K562 (cell line): ENCODE data around the gene NAALAD2. TPM values are rescaled to one million over a fixed set of nuclear protein-coding genes. Genes with fewer than 3 reads are reported as not detected.
A peak's percentile ranks its signal among the peaks of the same experiment; 100 is the strongest.

Experiments used
- ATAC-seq: fragments of 200-7000 bp; cut with Tn5 transposase; 3 replicates; pipeline ENCODE4 v1.9.1; 2020; ENCODE audit warnings: moderate library complexity
- BruUV-seq: library from RNA; stranded (reverse); fragments of 400-500 nt; replicated peaks from 2 replicates; lab custom pipeline; 2021; lab: Mats Ljungman, UMichigan
- CTCF ChIA-PET: fragments of 300-600 bp; formaldehyde crosslinking; extraction: SDS; loops from one replicate; lab custom pipeline; 2021; ENCODE audit warnings: low intra/inter-chr PET ratio; lab: Yijun Ruan, JAX
- POLR2A ChIA-PET: fragments of 300-600, 350-650 bp; sonication (Branson Sonifier 250); formaldehyde crosslinking; extraction: SDS; loops from one replicate; lab custom pipeline; 2021; ENCODE audit warnings: antibody characterized with exemption, inconsistent platforms; lab: Yijun Ruan, JAX
- DNase-seq, 4 experiments: peaks; one replicate each; pipeline versions ENCODE4 v3.0.0 to v3.0.0-alpha.2; 2011 to 2018; ENCODE audit warnings: low spot score in 3 of 4, mixed read lengths in 3 of 4; ENCODE audit errors: extremely low read depth in 1 of 4
- FAIRE-seq: peaks from 2 replicates; lab custom pipeline; 2011; peaks lifted over from hg19 to GRCh38; lab: Jason Lieb, UNC
- H2AFZ ChIP-seq: 2 replicates; pipeline ENCODE4 v1.6.0; 2011; ENCODE audit warnings: low read depth, low read length, control low read depth, inconsistent platforms
- H3K27ac ChIP-seq: fragments of 200-600 bp; 3 replicates; pipeline ENCODE4 v1.8.0; 2011; ENCODE audit warnings: low read depth, mild to moderate bottlenecking, control low read depth, inconsistent platforms, low read length, moderate library complexity, mixed read lengths; ENCODE audit errors: extremely low read depth
- H3K27me3 ChIP-seq, 2 experiments: fragments of 300-600 bp in 1 of 2; 2 replicates in 1 of 2; 3 replicates in 1 of 2; pipeline versions ENCODE4 v1.6.0 to v1.8.0; 2011; ENCODE audit warnings: inconsistent platforms in 2 of 2, low read length in 2 of 2, mild to moderate bottlenecking in 1 of 2, mixed read lengths in 1 of 2, moderate library complexity in 1 of 2; ENCODE audit not compliant: control insufficient read depth in 2 of 2, insufficient read depth in 2 of 2
- H3K36me3 ChIP-seq: fragments of 300-600 bp; 3 replicates; pipeline ENCODE4 v1.8.0; 2011; ENCODE audit warnings: mild to moderate bottlenecking, low read length, inconsistent platforms; ENCODE audit not compliant: control insufficient read depth, insufficient read depth
- H3K4me1 ChIP-seq, 2 experiments: fragments of 200-600 bp in 1 of 2; replicated peaks in 1 of 2; 2 replicates in 1 of 2; 3 replicates in 1 of 2; pipeline versions ENCODE4 v1.5.1 to v1.8.0; 2011; ENCODE audit warnings: inconsistent platforms in 2 of 2, low read length in 2 of 2, mild to moderate bottlenecking in 1 of 2, mixed read lengths in 1 of 2, moderate library complexity in 1 of 2; ENCODE audit not compliant: control insufficient read depth in 2 of 2, insufficient read depth in 2 of 2
- H3K4me2 ChIP-seq: 2 replicates; pipeline ENCODE4 v1.6.1; 2011; ENCODE audit warnings: low read length, control low read depth, inconsistent platforms, mixed read lengths; ENCODE audit not compliant: insufficient read depth
- H3K4me3 ChIP-seq: fragments of 200-600 bp; sonication (generic), shearing (Covaris generic); 2 replicates; pipeline ENCODE4 v1.5.1; 2016; ENCODE audit warnings: control low read depth, inconsistent platforms
- H3K79me2 ChIP-seq: fragments of 200-600 bp; 3 replicates; pipeline ENCODE4 v1.8.0; 2011; ENCODE audit warnings: low read length, inconsistent platforms; ENCODE audit not compliant: control insufficient read depth, insufficient read depth
- H3K9ac ChIP-seq, 2 experiments: 2 replicates each; pipeline versions ENCODE4 v1.6.0 to v1.6.1; 2011; ENCODE audit warnings: low read depth in 2 of 2, low read length in 2 of 2, control low read depth in 1 of 2, inconsistent platforms in 1 of 2, mild to moderate bottlenecking in 1 of 2, mixed read lengths in 1 of 2; ENCODE audit not compliant: insufficient read depth in 1 of 2
- H3K9me1 ChIP-seq: one replicate; pipeline ENCODE4 v1.6.0; 2011; ENCODE audit warnings: inconsistent platforms, mild to moderate bottlenecking, low read length, moderate library complexity; ENCODE audit not compliant: control insufficient read depth, insufficient read depth
- H3K9me3 ChIP-seq: replicated peaks from 2 replicates; pipeline ENCODE4 v1.5.1; 2011; ENCODE audit warnings: low read depth, low read length, inconsistent platforms; ENCODE audit not compliant: control insufficient read depth, insufficient read depth
- H4K20me1 ChIP-seq: replicated peaks from 2 replicates; pipeline ENCODE4 v1.6.1; 2011; ENCODE audit warnings: low read length, inconsistent platforms, mixed read lengths; ENCODE audit not compliant: control insufficient read depth, insufficient read depth
- BACH1 ChIP-seq: fragments of 200-800 bp; sonication (Bioruptor generic); IDR thresholded peaks from 2 replicates; pipeline ENCODE4 v1.6.1; 2016; ENCODE audit warnings: missing genetic modification characterization, missing compliant biosample characterization
- CHCHD3 ChIP-seq: fragments of 250-450 bp; sonication (Bioruptor Pico); IDR thresholded peaks from 2 replicates; pipeline ENCODE4 v2.1.2; 2022; ENCODE audit warnings: mild to moderate bottlenecking
- CHD2 ChIP-seq: IDR thresholded peaks from 2 replicates; pipeline ENCODE4 v1.6.1; 2011; ENCODE audit warnings: low read depth, low read length
- CTCF ChIP-seq, 3 experiments: IDR thresholded peaks in 2 of 3; conservative IDR thresholded peaks in 1 of 3; 2 replicates each; pipeline ENCODE4 v1.5.1; 2011 to 2012; ENCODE audit warnings: low read length in 3 of 3, mild to moderate bottlenecking in 3 of 3, control low read depth in 2 of 3, improper control_type of control experiment in 1 of 3, inconsistent platforms in 1 of 3, low read depth in 1 of 3, mixed read lengths in 1 of 3, moderate library complexity in 1 of 3; ENCODE audit not compliant: insufficient read depth in 2 of 3
- ELF4 ChIP-seq: fragments of 450-650 bp; formaldehyde crosslinking; IDR thresholded peaks from 2 replicates; pipeline ENCODE4 v1.4.0; 2022; ENCODE audit warnings: missing genetic modification characterization
- ESRRA ChIP-seq: fragments of 450-650 bp; IDR thresholded peaks from 2 replicates; pipeline ENCODE4 v1.6.1; 2014; ENCODE audit warnings: low read depth, mild to moderate bottlenecking, moderate library complexity, borderline replicate concordance
- HNRNPUL1 ChIP-seq: fragments of 200-400 bp; formaldehyde crosslinking; IDR thresholded peaks from 2 replicates; pipeline ENCODE4 v1.6.1; 2017; ENCODE audit warnings: low read length
- MCM3 ChIP-seq: fragments of 450-650 bp; IDR thresholded peaks from 2 replicates; pipeline ENCODE4 v1.6.1; 2016
- MYC ChIP-seq, 2 experiments: fragments of 250-450 bp in 1 of 2; sonication (Bioruptor Pico) in 1 of 2; IDR thresholded peaks; 2 replicates each; pipeline versions ENCODE4 v1.5.1 to v1.6.1; 2012 to 2021; ENCODE audit warnings: low read depth in 2 of 2, borderline replicate concordance in 1 of 2, improper control_type of control experiment in 1 of 2, low read length in 1 of 2, mild to moderate bottlenecking in 1 of 2, moderate library complexity in 1 of 2
- NBN ChIP-seq: fragments of 450-650 bp; IDR thresholded peaks from 2 replicates; pipeline ENCODE4 v1.6.1; 2016; ENCODE audit warnings: low read depth, mild to moderate bottlenecking
- NFIC ChIP-seq: fragments of 450-650 bp; IDR thresholded peaks from 2 replicates; pipeline ENCODE4 v1.6.1; 2017; ENCODE audit warnings: mild to moderate bottlenecking, inconsistent platforms
- NFYB ChIP-seq: IDR thresholded peaks from 2 replicates; pipeline ENCODE4 v1.6.1; 2011; ENCODE audit warnings: mild to moderate bottlenecking, moderate library complexity; ENCODE audit not compliant: insufficient read length; ENCODE audit errors: extremely low read depth
- OTX1 ChIP-seq: fragments of 450-650 bp; formaldehyde crosslinking; IDR thresholded peaks from 2 replicates; pipeline ENCODE4 v1.4.0; 2022; ENCODE audit warnings: mild to moderate bottlenecking
- RAD21 ChIP-seq, 2 experiments: fragments of 250-450 bp in 1 of 2; fragments of 450-650 bp in 1 of 2; sonication (Bioruptor Pico) in 1 of 2; formaldehyde crosslinking in 1 of 2; IDR thresholded peaks in 1 of 2; conservative IDR thresholded peaks in 1 of 2; 2 replicates each; pipeline versions ENCODE4 v1.4.0 to v1.8.0; 2020 to 2022; ENCODE audit warnings: mild to moderate bottlenecking in 2 of 2, moderate library complexity in 1 of 2
- RBM15 ChIP-seq: fragments of 200-400 bp; formaldehyde crosslinking; IDR thresholded peaks from 2 replicates; pipeline ENCODE4 v1.6.1; 2018; ENCODE audit warnings: mild to moderate bottlenecking, low read length, moderate library complexity; ENCODE audit not compliant: insufficient read depth
- RUNX1 ChIP-seq: sonication (generic); IDR thresholded peaks from 2 replicates; pipeline ENCODE4 v1.6.1; 2016; ENCODE audit warnings: antibody characterized with exemption, low read depth
- SMAD4 ChIP-seq: fragments of 250-450 bp; sonication (Bioruptor Pico); conservative IDR thresholded peaks from 2 replicates; pipeline ENCODE4 v1.8.0; 2021; ENCODE audit warnings: inconsistent platforms, mild to moderate bottlenecking, moderate library complexity
- SMARCC2 ChIP-seq: fragments of 450-650 bp; IDR thresholded peaks from 2 replicates; pipeline ENCODE4 v1.6.1; 2017; ENCODE audit warnings: antibody characterized with exemption, moderate library complexity, mild to moderate bottlenecking, low read depth
- SRSF1 ChIP-seq: fragments of 200-400 bp; formaldehyde crosslinking; IDR thresholded peaks from 2 replicates; pipeline ENCODE4 v1.6.1; 2017; ENCODE audit warnings: mild to moderate bottlenecking, low read depth, low read length, moderate library complexity
- TEAD1 ChIP-seq, 2 experiments: fragments of 450-650 bp in 1 of 2; sonication (generic) in 1 of 2; formaldehyde crosslinking; IDR thresholded peaks; 2 replicates each; pipeline versions ENCODE4 v1.4.0 to v1.8.0; 2020 to 2022; ENCODE audit warnings: mild to moderate bottlenecking in 2 of 2, missing genetic modification reagents in 1 of 2
- ZC3H4 ChIP-seq: sonication (generic); formaldehyde crosslinking; IDR thresholded peaks from 2 replicates; pipeline ENCODE4 v1.9.0; 2021; ENCODE audit warnings: missing genetic modification reagents, borderline replicate concordance
- ZNF175 ChIP-seq: fragments of 200-800 bp; sonication (Bioruptor generic); IDR thresholded peaks from 2 replicates; pipeline ENCODE4 v1.6.1; 2016; ENCODE audit warnings: low read depth, mild to moderate bottlenecking, missing genetic modification characterization, missing compliant biosample characterization
- WGBS: fragments of 100-300 bp; shearing (Covaris generic); methylation state at CpG from one replicate; pipeline ENCODE4 v1.1.6; 2016; ENCODE audit warnings: low coverage, mixed read lengths; ENCODE audit not compliant: insufficient coverage; ENCODE audit errors: missing lambda C conversion rate; 5-methylcytosine and 5-hydroxymethylcytosine counted together
- in situ Hi-C: fragments of 300-500 bp; cut with MboI; formaldehyde crosslinking; loops from 4 replicates; pipeline ENCODE4 v1.15.0; 2018; ENCODE audit warnings: inconsistent platforms, mixed read lengths
- intact Hi-C: fragments of 100-400 bp; cut with micrococcal nuclease; formaldehyde crosslinking; loops from 2 replicates; pipeline ENCODE4 v1.14.2; 2022
- polyA plus RNA-seq, 8 experiments: library from polyadenylated mRNA; depleted of rRNA in 4 of 8; stranded (reverse) in 5 of 8; unstranded in 3 of 8; fragments of >200 nt; fragmentation: Nextera tagmentation in 2 of 8; fragmentation: Illumina TruSeq in 1 of 8; extraction: Ambion mirVana in 2 of 8; extraction: Trizol in 1 of 8; gene quantifications; 2 replicates each; pipeline versions ENCODE4 v1.2.1 to v1.2.3, GENCODE V29; 2011 to 2014; ENCODE audit warnings: inconsistent platforms in 1 of 8, missing spikeins in 1 of 8
- total RNA-seq, 7 experiments: library from RNA; depleted of rRNA in 6 of 7; stranded (reverse); fragments of >200 nt in 6 of 7; fragmentation: Illumina TruSeq in 2 of 7; extraction: Trizol in 2 of 7; gene quantifications; 2 replicates each; pipeline versions ENCODE4 v1.2.1 to v1.2.3, GENCODE V29; 2011 to 2021; ENCODE audit warnings: low replicate concordance in 1 of 7

NAALAD2 gene
- total and polyA plus RNA-seq, 9 of the 15 experiments (the other 6 are each of a cell fraction or from before 2014, with no cell fraction given), result 0.05 to 0.24 (median 0.12) TPM

- TF ChIP-seq MYC (IDR thresholded peaks at IDR 0.05; ENCODE audit: low read depth, low read length) (no peak), MYC (CRISPR knock-in tag; IDR thresholded peaks at IDR 0.05; ENCODE audit: borderline replicate concordance, low read depth) (no peak), ZNF175 (CRISPR knock-in tag) (no peak), ESRRA (no peak)
Observed at GRCh38 chr11:90216611-90217010, 82.1 kb downstream of the NAALAD2 start (continued).

GRCh38 chr11:90218606-90219005 is 84.1 kb downstream of the NAALAD2 start:
- no peak overlapping the region for H2AFZ ChIP-seq
- CTCF ChIA-PET, result no interaction called here
- H3K4me2 ChIP-seq, result peak overlapping the region; percentile 26; the same call in 1 of the 2 replicates
- peak in 1 of 4 experiments; percentile 35 for DNase-seq
- peak overlapping the region in 1 of 2 experiments; percentile 31; a peak in 1 of 4 replicates for H3K9ac ChIP-seq
- no peaks in the 10 kb centered on the region for H3K27me3 ChIP-seq
- no peak for FAIRE-seq
- no TSS peak for BruUV-seq
- H3K27ac ChIP-seq, result no peak overlapping the region
- intact Hi-C loops, result no loop called here
- no peaks in the 10 kb centered on the region for H3K9me3 ChIP-seq
- POLR2A ChIA-PET, result no interaction called here
- H3K4me1 ChIP-seq, result peaks cover 5 to 9% of the 10 kb centered on the region in 2 experiments; a peak in 4 of 5 replicates
- 28% methylated on average over 2 of the region's 2 CpGs for WGBS
- peaks cover 99% of the 10 kb centered on the region for H3K79me2 ChIP-seq
- H3K4me3 ChIP-seq, result no peak overlapping the region
- ATAC-seq, result peak; percentile 13; the same call in 2 of the 3 replicates
- no peaks in the 10 kb centered on the region for H3K9me1 ChIP-seq
- peaks cover 63% of the 10 kb centered on the region for H3K36me3 ChIP-seq
- peaks cover 6% of the 10 kb centered on the region; the same call in 1 of the 2 replicates for H4K20me1 ChIP-seq
- in situ Hi-C loops, result no loop called here
- TF ChIP-seq NFYB, result no peak
- TF ChIP-seq MCM3, result no peak
- TF ChIP-seq TEAD1 (CRISPR knock-in tag; IDR thresholded peaks at IDR 0.05), result no peak
- no peak for TF ChIP-seq CHCHD3
- no peak for TF ChIP-seq SMARCC2
- TF ChIP-seq SMAD4, result 0 out of 2 replicates have a peak, but pooled peaks have one; percentile 36
- no peak for TF ChIP-seq RUNX1
- no peak for TF ChIP-seq HNRNPUL1
- TF ChIP-seq NFIC, result no peak
- no peak for TF ChIP-seq OTX1 (CRISPR knock-in tag)
- no peak for TF ChIP-seq SRSF1
- TF ChIP-seq RAD21 (CRISPR knock-in tag; conservative IDR thresholded peaks at IDR 0.05 in 1 of 2, IDR thresholded peaks at IDR 0.05 in 1 of 2), result peak in 1 of 2 experiments; percentile 18; a peak in 1 of 4 replicates
- TF ChIP-seq ELF4 (CRISPR knock-in tag), result no peak
- TF ChIP-seq RBM15, result no peak
- no peak for TF ChIP-seq BACH1 (tag)
- no peak for TF ChIP-seq ZC3H4 (CRISPR knock-in tag)
- no peak for TF ChIP-seq NBN
- TF ChIP-seq CHD2, result no peak
- TF ChIP-seq CTCF (IDR thresholded peaks at IDR 0.05 in 2 of 3, conservative IDR thresholded peaks at IDR 0.05 in 1 of 3; ENCODE audit: insufficient read depth in 2 of 3, low read depth in 1 of 3, low read length in 3 of 3), result peak in 1 of 3 experiments; percentile 3; a peak in 1 of 6 replicates
